HG03064 (cell line): ENCODE measurements around the gene SLC6A11.

Experiments
- ATAC-seq: cut with Tn5 transposase; IDR thresholded peaks from one replicate; pipeline ENCODE4 v1.9.1; 2021; ENCODE audit warnings: low read depth; ENCODE audit not compliant: unreplicated experiment

Gene SLC6A11

GRCh38 chr3:10837849-10838248, 21.8 kb downstream of the SLC6A11 start:
- ATAC-seq, result no peak

- no peak for ATAC-seq
These were observed 23.1 kb downstream of the SLC6A11 start for GRCh38 chr3:10839167-10839566.

- no peak for ATAC-seq
These were observed 25.1 kb downstream of the SLC6A11 start for GRCh38 chr3:10841100-10841499.

- ATAC-seq, result no peak
These were observed 27.4 kb downstream of the SLC6A11 start for GRCh38 chr3:10843378-10843777.

GRCh38 chr3:10845001-10845761, 29.2 kb downstream of the SLC6A11 start:
- ATAC-seq, result no peak

- peak; percentile 76 for ATAC-seq
These were observed 30.0 kb downstream of the SLC6A11 start for GRCh38 chr3:10845839-10846656.

GRCh38 chr3:10846657-10846975, 30.6 kb downstream of the SLC6A11 start:
- no peak for ATAC-seq

GRCh38 chr3:10848261-10848660, 32.2 kb downstream of the SLC6A11 start:
- ATAC-seq, result no peak

GRCh38 chr3:10852066-10852808, 36.2 kb downstream of the SLC6A11 start:
- ATAC-seq, result no peak

- ATAC-seq, result no peak
These were observed 39.2 kb downstream of the SLC6A11 start for GRCh38 chr3:10855083-10855870.

- ATAC-seq, result no peak
These were observed 40.0 kb downstream of the SLC6A11 start for GRCh38 chr3:10855871-10856662.

GRCh38 chr3:10857235-10857634, 41.2 kb downstream of the SLC6A11 start:
- ATAC-seq, result no peak

- no peak for ATAC-seq
These were observed 42.1 kb downstream of the SLC6A11 start for GRCh38 chr3:10858091-10858490.

- ATAC-seq, result no peak
These were observed 51.4 kb downstream of the SLC6A11 start for GRCh38 chr3:10867384-10867783.

- no peak for ATAC-seq
These were observed 53.4 kb downstream of the SLC6A11 start for GRCh38 chr3:10869460-10869859.

- no peak for ATAC-seq
These were observed 54.3 kb downstream of the SLC6A11 start for GRCh38 chr3:10870296-10870695.

GRCh38 chr3:10873415-10873814, 57.4 kb downstream of the SLC6A11 start:
- no peak for ATAC-seq

GRCh38 chr3:10875914-10876313, 59.9 kb downstream of the SLC6A11 start:
- no peak for ATAC-seq

- no peak for ATAC-seq
These were observed 60.6 kb downstream of the SLC6A11 start for GRCh38 chr3:10876661-10877060.

- no peak for ATAC-seq
These were observed 66.8 kb downstream of the SLC6A11 start for GRCh38 chr3:10882851-10883250.
